Sigmoid colon (tissue), 7 donors: ENCODE measurements around the gene PRKN. TPM values are rescaled to one million over a fixed set of nuclear protein-coding genes. Genes with fewer than 3 reads are reported as not detected.

Experiments
- DNase-seq: peaks from one replicate; pipeline ENCODE4 v3.0.0-alpha.2; 2019
- H3K27ac ChIP-seq, 4 donors: fragments of 200-600 bp; sonication (generic); one replicate each; pipeline ENCODE4 v1.5.1; 2016 to 2019; ENCODE audit warnings: mild to moderate bottlenecking in 1 of 4
- H3K27me3 ChIP-seq, 3 donors: fragments of 200-600 bp; sonication (generic); one replicate each; pipeline ENCODE4 v1.5.1; 2019; ENCODE audit warnings: mild to moderate bottlenecking in 1 of 3
- H3K36me3 ChIP-seq, 4 donors: fragments of 200-600 bp; sonication (generic); one replicate each; pipeline ENCODE4 v1.5.1; 2016 to 2019
- H3K4me1 ChIP-seq, 4 donors: fragments of 200-600 bp; sonication (generic); one replicate each; pipeline ENCODE4 v1.5.1; 2017 to 2019
- H3K4me3 ChIP-seq, 4 donors: fragments of 200-600 bp; sonication (generic); one replicate each; pipeline ENCODE4 v1.5.1; 2017 to 2019; ENCODE audit warnings: mild to moderate bottlenecking in 2 of 4, moderate library complexity in 1 of 4
- H3K9me3 ChIP-seq, 4 donors: fragments of 200-600 bp in 3 of 4; sonication (generic) in 3 of 4; one replicate each; pipeline versions ENCODE4 v1.5.1 to v1.6.1; 2013 to 2019
- CTCF ChIP-seq, 4 experiments: fragments of 450-650 bp in 3 of 4; fragments of 200-600 bp in 1 of 4; IDR thresholded peaks; one replicate each; pipeline ENCODE4 v1.5.1; 2016 to 2019; ENCODE audit warnings: antibody characterized with exemption in 4 of 4, mild to moderate bottlenecking in 3 of 4, moderate library complexity in 2 of 4
- EP300 ChIP-seq, 4 donors: sonication (generic); formaldehyde crosslinking; IDR thresholded peaks; one replicate each; pipeline ENCODE4 v1.6.1; 2017; ENCODE audit warnings: antibody characterized with exemption in 4 of 4
- POLR2A ChIP-seq, 2 donors: fragments of 450-650 bp; IDR thresholded peaks; one replicate each; pipeline ENCODE4 v1.6.1; 2016; ENCODE audit warnings: antibody characterized with exemption in 2 of 2, mild to moderate bottlenecking in 2 of 2, moderate library complexity in 2 of 2
- POLR2AphosphoS5 ChIP-seq, 4 donors: sonication (generic); formaldehyde crosslinking; IDR thresholded peaks; one replicate each; pipeline ENCODE4 v1.6.1; 2017; ENCODE audit warnings: antibody characterized with exemption in 4 of 4
- WGBS, 2 donors: extraction: QIAGEN DNeasy Blood & Tissue Kit; methylation state at CpG; one replicate each; pipeline ENCODE4 v1.1.7; 2013; 5-methylcytosine and 5-hydroxymethylcytosine counted together
- intact Hi-C: fragments of 100-400 bp; cut with DNase I; formaldehyde crosslinking; loops from one replicate; pipeline ENCODE4 v1.15.1; 2023
- polyA plus RNA-seq, 3 donors: library from polyadenylated mRNA; stranded (reverse); fragments of 200-250 nt; gene quantifications; one replicate each; pipeline ENCODE4 v1.2.3, GENCODE V29; 2013
- total RNA-seq, 4 donors: library from RNA; depleted of rRNA; stranded (reverse); fragments of >200 nt; gene quantifications; one replicate each; pipeline ENCODE4 v1.1.0, GENCODE V29; 2016
- donor health status: healthy with polysubstance abuse.
- donor health status: Bipolar disorder and iron deficiency.
- donor health status: healthy.

The PRKN gene
- total and polyA plus RNA-seq, 7 donors = 0.38 to 173 (median 9.7) TPM

- no peaks in the 10 kb centered on the region for H3K27me3 ChIP-seq
- TF ChIP-seq POLR2AphosphoS5 (IDR thresholded peaks at IDR 0.05) (no peak), POLR2A (IDR thresholded peaks at IDR 0.05) (no peak), EP300 (IDR thresholded peaks at IDR 0.05) (no peak)
- DNase-seq = no peak
- intact Hi-C loops = no loop called here
- WGBS, 2 donors = 24 to 46% methylated on average over 1 of the region's 1 CpG
- H3K36me3 ChIP-seq = no peaks in the 10 kb centered on the region
- H3K27ac ChIP-seq = no peak overlapping the region
- peaks cover 0 to 14% (median 4%) of the 10 kb centered on the region in 4 donors for H3K4me1 ChIP-seq
- H3K4me3 ChIP-seq = no peak overlapping the region
- no peaks in the 10 kb centered on the region for H3K9me3 ChIP-seq
These were observed 1268.5 kb downstream of the PRKN start for GRCh38 chr6:161459008-161459615.

- no peak overlapping the region for H3K4me3 ChIP-seq
- H3K9me3 ChIP-seq = no peaks in the 10 kb centered on the region
- H3K36me3 ChIP-seq = no peaks in the 10 kb centered on the region
- no peaks in the 10 kb centered on the region for H3K27me3 ChIP-seq
- WGBS, 2 donors = 69 to 79% methylated on average over 12 of the region's 12 CpGs
- intact Hi-C loops = no loop called here
- no peak for DNase-seq
- no peak overlapping the region for H3K27ac ChIP-seq
- peaks cover 0 to 14% (median 4%) of the 10 kb centered on the region in 4 donors for H3K4me1 ChIP-seq
- TF ChIP-seq POLR2A (IDR thresholded peaks at IDR 0.05) (no peak), EP300 (IDR thresholded peaks at IDR 0.05) (no peak), POLR2AphosphoS5 (IDR thresholded peaks at IDR 0.05) (no peak), CTCF (IDR thresholded peaks at IDR 0.05) (no peak)
These were observed 1269.2 kb downstream of the PRKN start for GRCh38 chr6:161458201-161458951.

- Histone ChIP-seq H3K4me1 (peaks cover 0 to 14% (median 4%) of the 10 kb centered on the region in 4 donors), H3K9me3 (no peaks in the 10 kb centered on the region), H3K27ac (no peak overlapping the region), H3K36me3 (no peaks in the 10 kb centered on the region), H3K27me3 (no peaks in the 10 kb centered on the region), H3K4me3 (no peak overlapping the region)
- intact Hi-C loops = no loop called here
- DNase-seq = no peak
- 88% methylated on average over 5 of the region's 5 CpGs for WGBS, 2 donors
- TF ChIP-seq CTCF (IDR thresholded peaks at IDR 0.05) = no peak
These were observed 1271.7 kb downstream of the PRKN start for GRCh38 chr6:161455848-161456247.

GRCh38 chr6:161453558-161453957 is 1274.0 kb downstream of the PRKN start:
- Histone ChIP-seq H3K27ac (no peak overlapping the region), H3K4me3 (no peak overlapping the region), H3K27me3 (no peaks in the 10 kb centered on the region), H3K9me3 (no peaks in the 10 kb centered on the region), H3K4me1 (peaks cover 0 to 4% (median under 1%) of the 10 kb centered on the region in 4 donors), H3K36me3 (no peaks in the 10 kb centered on the region)
- 77 to 90% methylated on average over 4 of the region's 4 CpGs for WGBS, 2 donors
- no peak for DNase-seq
- TF ChIP-seq CTCF (IDR thresholded peaks at IDR 0.05) = no peak
- TF ChIP-seq POLR2AphosphoS5 (IDR thresholded peaks at IDR 0.05) = no peak
- no peak for TF ChIP-seq EP300 (IDR thresholded peaks at IDR 0.05)
- TF ChIP-seq POLR2A (IDR thresholded peaks at IDR 0.05) = no peak
- intact Hi-C loops = no loop called here

GRCh38 chr6:161452241-161452640 is 1275.3 kb downstream of the PRKN start:
- no peaks in the 10 kb centered on the region for H3K27me3 ChIP-seq
- WGBS, 2 donors = 90 to 92% methylated on average over 3 of the region's 3 CpGs
- DNase-seq = no peak
- H3K4me1 ChIP-seq = no peaks in the 10 kb centered on the region
- TF ChIP-seq EP300 (IDR thresholded peaks at IDR 0.05) (no peak), POLR2AphosphoS5 (IDR thresholded peaks at IDR 0.05) (no peak), CTCF (IDR thresholded peaks at IDR 0.05) (no peak), POLR2A (IDR thresholded peaks at IDR 0.05) (no peak)
- intact Hi-C loops = no loop called here
- H3K36me3 ChIP-seq = no peaks in the 10 kb centered on the region
- no peak overlapping the region for H3K4me3 ChIP-seq
- no peak overlapping the region for H3K27ac ChIP-seq
- no peaks in the 10 kb centered on the region for H3K9me3 ChIP-seq
